NK-92 (cell line): ENCODE results near the gene RNF145.

ENCODE experiments used
- DNase-seq: peaks from one replicate; lab custom pipeline; 2025; ENCODE audit not compliant: unreplicated experiment; lab: John Stamatoyannopoulos, UW

The RNF145 gene

DNA sequence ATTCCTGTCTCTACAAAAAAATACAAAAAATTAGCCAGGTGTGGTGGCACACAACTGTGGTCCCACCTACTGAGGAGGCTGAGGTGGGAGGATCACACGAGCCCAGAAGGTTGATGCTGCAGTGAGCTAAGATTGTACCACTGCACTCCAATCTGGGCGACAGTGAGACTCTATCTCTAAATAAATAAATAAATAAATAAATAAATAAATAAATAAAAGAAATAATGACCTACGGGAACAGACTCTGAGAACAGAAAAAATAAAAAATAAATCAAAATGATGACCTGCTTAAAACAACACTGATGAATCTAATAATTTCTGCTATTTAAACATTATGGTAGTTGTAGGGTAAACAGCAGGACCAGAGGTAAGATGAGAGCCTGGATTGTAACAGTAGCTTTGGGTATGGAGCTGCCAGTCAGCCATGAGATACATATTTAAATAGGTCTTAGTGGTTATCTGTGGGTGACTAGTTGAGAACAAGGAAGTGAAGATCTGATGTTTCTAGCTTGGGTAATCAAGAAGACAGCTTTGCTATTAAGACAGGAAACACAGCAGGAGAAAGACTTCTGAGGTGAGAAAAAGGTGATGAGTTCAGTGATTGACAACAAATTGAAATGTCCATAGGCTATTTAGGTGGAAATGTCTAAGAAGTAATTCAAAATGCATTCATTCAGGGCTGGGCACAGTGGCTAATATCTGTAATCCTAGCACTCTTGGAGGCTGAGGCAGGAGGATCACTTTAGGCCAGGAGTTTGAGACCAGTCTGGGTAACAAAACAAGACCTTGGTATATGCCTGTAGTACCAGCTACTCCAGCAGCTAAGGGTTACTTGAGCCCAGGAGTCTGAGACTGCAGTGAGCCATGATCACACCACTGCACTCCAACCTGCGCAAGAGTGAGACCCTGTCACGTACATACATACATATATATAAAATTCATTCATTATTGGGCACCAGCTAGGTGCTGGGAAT lies 11.0 kb downstream of the RNF145 start:
- DNase-seq, result no peak

DNA sequence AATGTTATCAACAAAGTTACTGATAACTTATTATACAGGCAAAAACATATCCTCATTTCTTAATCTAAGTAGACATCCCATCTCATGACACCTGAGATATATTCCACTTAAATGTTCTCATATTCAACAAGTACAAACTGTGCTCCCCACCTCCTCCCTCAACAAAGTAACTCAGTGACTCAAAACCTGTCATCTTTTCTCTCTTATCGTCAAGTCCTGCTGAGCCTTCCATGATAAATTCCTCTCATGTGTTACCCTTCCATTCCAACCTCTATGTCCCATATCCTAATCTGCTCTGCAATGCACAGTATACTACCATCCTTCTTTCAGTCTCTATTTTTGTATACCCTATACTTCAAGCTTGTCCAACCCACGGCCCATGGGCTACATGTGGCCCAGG lies 13.6 kb downstream of the RNF145 start:
- no peak for DNase-seq

GRCh38 chr5:159190170-159190569 lies 19.2 kb downstream of the RNF145 start:
- no peak for DNase-seq

DNA sequence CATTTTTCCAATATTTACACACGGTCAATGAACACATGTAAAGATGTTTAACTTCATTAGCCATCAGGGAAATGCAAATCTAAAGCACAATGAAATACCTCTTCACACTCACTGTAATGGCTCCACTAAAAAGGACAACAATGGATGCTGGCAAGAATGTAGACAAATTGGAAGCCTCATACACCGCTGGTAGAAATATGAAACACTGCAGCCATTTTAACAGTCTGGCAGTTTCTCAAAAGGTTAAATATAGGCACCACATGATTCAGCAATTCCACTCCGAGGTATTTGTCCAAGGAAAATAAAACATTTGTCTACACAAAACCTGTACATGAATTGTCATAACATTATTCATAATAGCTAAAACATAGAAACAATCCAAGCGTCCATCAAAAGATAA lies 20.0 kb downstream of the RNF145 start:
- DNase-seq, result no peak

- no peak for DNase-seq
These were observed 21.6 kb downstream of the RNF145 start for GRCh38 chr5:159187719-159188118.

- DNase-seq, result no peak
These were observed 23.0 kb downstream of the RNF145 start for GRCh38 chr5:159186319-159186718.

DNA sequence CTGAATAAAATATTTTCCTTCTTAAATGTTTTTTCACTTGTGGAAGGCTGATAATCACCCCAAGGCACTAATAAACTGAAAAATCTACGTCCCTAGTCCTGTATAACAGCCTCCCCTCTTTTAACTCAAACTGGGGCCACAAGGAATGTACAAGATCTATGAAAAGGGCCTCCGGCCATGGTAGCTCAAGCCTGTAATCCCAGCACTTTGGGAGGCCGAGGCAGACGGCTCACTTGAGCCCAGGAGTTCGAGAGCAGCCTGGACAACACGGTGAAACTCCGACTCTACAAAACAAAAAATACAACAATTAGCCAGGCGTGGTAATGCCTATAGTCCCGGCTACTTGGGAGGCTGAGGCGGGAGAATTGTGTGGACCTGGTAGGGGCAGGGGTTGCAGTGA lies 23.6 kb downstream of the RNF145 start:
- no peak for DNase-seq

DNA sequence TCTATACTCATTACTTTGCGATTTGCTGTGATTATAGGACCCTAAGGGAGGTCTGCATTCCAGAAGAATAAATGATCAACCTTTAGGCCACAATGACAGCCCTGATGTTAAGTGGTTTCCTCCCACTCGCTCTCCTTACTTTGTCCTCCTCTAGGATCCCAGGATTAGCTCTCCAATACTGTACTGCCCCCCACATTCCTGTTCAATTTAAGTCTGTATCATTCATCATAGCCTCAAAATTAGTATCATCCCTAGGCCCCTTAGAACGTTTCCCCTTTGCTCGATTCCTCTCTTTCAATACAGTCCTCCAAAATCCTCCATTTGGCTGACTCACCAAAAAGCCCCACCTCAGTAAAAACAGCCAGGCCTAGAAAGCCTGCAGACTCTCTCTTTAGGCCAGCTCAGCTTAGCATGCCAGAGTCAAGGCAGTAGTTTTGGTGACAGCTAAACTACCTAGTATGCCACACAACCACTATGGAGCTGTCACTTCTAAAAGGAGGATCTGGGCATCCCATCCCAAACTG lies 24.4 kb downstream of the RNF145 start:
- no peak for DNase-seq

DNA sequence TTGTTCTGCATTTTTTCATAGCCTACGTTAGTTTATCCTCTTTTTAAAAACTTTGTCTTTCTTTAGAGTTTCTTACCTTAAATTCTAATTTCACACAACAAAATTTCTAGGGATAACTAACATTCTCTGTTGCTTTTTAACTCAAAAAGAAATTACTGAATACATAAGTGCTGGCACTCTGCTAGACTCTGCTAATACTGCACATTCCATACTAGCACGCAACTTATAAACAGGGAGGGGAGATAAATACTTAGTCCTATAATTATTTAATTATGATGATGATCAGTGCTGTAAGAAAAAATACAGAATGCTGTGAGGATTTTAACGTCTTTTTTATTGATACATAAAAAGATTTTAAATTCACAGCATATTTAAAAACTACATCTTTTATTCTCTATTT lies 25.1 kb downstream of the RNF145 start:
- no peak for DNase-seq

- DNase-seq, result no peak
These were observed 26.1 kb downstream of the RNF145 start for GRCh38 chr5:159183247-159183646.

GRCh38 chr5:159182691-159183090 lies 26.7 kb downstream of the RNF145 start:
- DNase-seq, result no peak

GRCh38 chr5:159181651-159182050 lies 27.7 kb downstream of the RNF145 start:
- no peak for DNase-seq

GRCh38 chr5:159181152-159181551 lies 28.2 kb downstream of the RNF145 start:
- DNase-seq, result no peak

DNA sequence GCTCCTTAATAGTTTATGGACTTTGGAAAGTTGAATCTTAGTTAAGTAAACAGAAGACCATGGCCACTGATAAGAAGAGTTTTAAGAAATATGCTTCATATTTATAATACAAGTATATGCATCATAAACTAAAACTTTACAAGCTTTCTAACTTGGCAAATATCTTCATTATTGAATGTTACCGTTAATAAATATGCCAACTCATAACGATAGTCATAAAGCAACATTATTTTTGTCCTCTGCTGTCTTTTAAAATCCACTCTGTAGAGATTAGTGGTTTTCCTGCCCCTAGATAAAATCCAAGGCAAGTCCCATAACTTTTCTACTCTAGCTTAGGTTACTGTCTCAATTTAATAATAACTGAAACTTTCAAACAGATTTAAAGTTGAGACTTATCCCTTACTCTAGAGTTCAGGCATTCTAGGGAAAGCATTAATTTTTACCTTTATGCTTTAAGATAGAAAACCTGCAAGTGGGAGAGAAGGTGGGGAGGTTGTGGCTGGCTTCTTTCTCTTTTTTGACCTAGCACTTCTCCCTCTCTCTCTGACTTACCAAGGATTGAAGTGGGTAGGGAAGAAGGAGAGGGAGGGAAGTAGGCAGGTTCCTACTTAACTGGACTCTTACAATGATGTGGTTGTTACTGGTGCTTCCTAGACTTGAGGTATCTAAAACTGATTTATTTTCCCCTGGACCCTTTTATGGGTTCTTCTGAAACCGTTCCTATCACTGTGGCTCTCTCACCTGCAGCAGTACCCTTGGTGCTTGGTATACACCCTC lies 29.6 kb downstream of the RNF145 start:
- DNase-seq, result no peak

- no peak for DNase-seq
These were observed 30.4 kb downstream of the RNF145 start for GRCh38 chr5:159178978-159179377.

GRCh38 chr5:159175547-159175946 lies 33.8 kb downstream of the RNF145 start:
- DNase-seq, result no peak

- DNase-seq, result no peak
These were observed 34.7 kb downstream of the RNF145 start for GRCh38 chr5:159174511-159175168.

DNA sequence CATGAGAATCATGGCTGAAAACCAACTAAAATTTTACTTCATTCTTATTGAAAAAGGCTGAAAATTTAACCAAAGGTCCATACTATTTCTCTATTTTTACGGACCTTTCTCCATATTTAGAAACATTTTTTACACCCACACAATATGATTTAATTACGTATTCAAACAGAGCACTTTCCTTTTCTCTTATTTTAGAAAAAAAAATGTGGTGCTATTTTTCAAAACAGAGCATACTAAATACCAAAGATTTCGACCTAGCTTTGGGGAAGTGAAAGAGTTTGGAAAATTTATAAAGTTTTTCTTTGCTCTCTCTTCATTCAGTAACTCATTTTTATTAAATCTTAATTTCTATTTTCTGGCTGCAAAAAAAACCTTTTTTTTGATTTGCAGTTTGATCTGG lies 38.1 kb downstream of the RNF145 start:
- no peak for DNase-seq

GRCh38 chr5:159170021-159170420 lies 39.3 kb downstream of the RNF145 start:
- DNase-seq, result no peak

DNA sequence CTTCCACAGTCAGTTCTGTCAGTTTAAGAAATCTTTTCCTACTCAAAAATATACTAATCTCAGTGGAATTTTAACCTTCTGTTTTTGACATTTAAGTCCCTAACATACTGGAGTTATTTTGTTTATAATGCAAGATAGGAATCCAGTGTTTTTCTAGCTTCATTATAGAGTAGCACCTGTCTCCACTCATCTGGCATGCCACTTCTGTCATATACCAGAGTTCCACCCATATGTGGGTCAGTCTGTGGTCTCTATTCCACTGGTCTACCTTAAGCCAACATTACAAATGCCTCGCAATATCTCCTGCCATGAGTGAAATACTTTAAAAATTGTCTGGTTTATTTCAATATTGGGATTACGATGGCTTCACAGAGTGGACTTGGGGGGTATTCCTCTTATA lies 42.9 kb downstream of the RNF145 start:
- no peak for DNase-seq

DNA sequence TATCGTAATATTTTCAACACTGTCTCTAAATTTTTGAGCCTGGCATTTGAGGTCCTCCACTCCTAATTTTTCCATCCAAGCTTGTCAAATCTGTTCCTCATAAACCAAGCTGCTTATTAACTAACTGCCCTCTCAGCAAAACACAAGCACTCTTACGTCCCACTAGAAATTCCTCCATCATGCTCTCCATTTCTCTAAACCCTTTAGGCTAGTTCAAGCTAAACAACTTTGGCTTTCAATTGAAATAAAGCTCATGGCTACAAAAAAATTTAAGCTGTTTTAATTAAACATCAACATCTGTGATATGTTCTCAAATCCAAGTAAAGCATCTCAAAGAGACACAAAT lies 45.7 kb downstream of the RNF145 start:
- DNase-seq, result no peak
